Stimulated activated CD4-positive, alpha-beta T cell treated with anti-CD3 and anti-CD28 coated beads, Interleukin-4, amount 100 ng/mL, for 48 hours (primary cell): ENCODE results near the gene SLC22A15.
"Not testable (repeated sequence)": the region's sequence is repeated elsewhere in the genome, so short reads cannot be mapped to it uniquely, and the experiment has no call there.

Experiments used
- DNase-seq, 2 donors: peaks; one replicate each; pipeline ENCODE4 v3.0.0-alpha.2; 2020; ENCODE audit warnings: low read depth in 2 of 2

The SLC22A15 gene

GRCh38 chr1:115980998-115981993, 5.0 kb downstream of the SLC22A15 start:
- DNase-seq: no peak

GRCh38 chr1:115982400-115982799, 6.1 kb downstream of the SLC22A15 start:
- DNase-seq: no peak

- DNase-seq: no peak
These were observed 7.3 kb downstream of the SLC22A15 start for GRCh38 chr1:115983584-115983983.

GRCh38 chr1:115987623-115988022, 11.3 kb downstream of the SLC22A15 start:
- DNase-seq: no peak

- no peak for DNase-seq
These were observed 12.6 kb downstream of the SLC22A15 start for GRCh38 chr1:115988953-115989352.

GRCh38 chr1:115989699-115990098, 13.4 kb downstream of the SLC22A15 start:
- DNase-seq: no peak

GRCh38 chr1:115991909-115992308, 15.6 kb downstream of the SLC22A15 start:
- DNase-seq: no peak

- not testable (repeated sequence) for DNase-seq
These were observed 21.6 kb downstream of the SLC22A15 start for GRCh38 chr1:115997921-115998320.

- no peak for DNase-seq
These were observed 25.6 kb downstream of the SLC22A15 start for GRCh38 chr1:116001739-116002487.

GRCh38 chr1:116002781-116003420, 26.6 kb downstream of the SLC22A15 start:
- DNase-seq: no peak

GRCh38 chr1:116003823-116004222, 27.5 kb downstream of the SLC22A15 start:
- no peak for DNase-seq

GRCh38 chr1:116006486-116006964, 30.2 kb downstream of the SLC22A15 start:
- no peak for DNase-seq

- DNase-seq: no peak
These were observed 32.5 kb downstream of the SLC22A15 start for GRCh38 chr1:116008656-116009390.

GRCh38 chr1:116012716-116013115, 36.4 kb downstream of the SLC22A15 start:
- no peak for DNase-seq

- DNase-seq: no peak
These were observed 39.4 kb downstream of the SLC22A15 start for GRCh38 chr1:116015679-116016078.

- no peak for DNase-seq
These were observed 41.7 kb downstream of the SLC22A15 start for GRCh38 chr1:116018007-116018406.

- no peak for DNase-seq
These were observed 43.4 kb downstream of the SLC22A15 start for GRCh38 chr1:116019653-116020253.

- peak; percentile 30 to 41 for DNase-seq
These were observed 44.5 kb downstream of the SLC22A15 start for GRCh38 chr1:116020668-116021272.

- DNase-seq: no peak
These were observed 48.3 kb downstream of the SLC22A15 start for GRCh38 chr1:116024626-116025025.

- DNase-seq: no peak
These were observed 50.3 kb downstream of the SLC22A15 start for GRCh38 chr1:116026631-116027030.
